GM23338 (cell line): ENCODE measurements around the gene AOPEP. TPM values are rescaled to one million over a fixed set of nuclear protein-coding genes. Genes with fewer than 3 reads are reported as not detected.

Experiments
- ATAC-seq: fragments of 200-7000 bp; cut with Tn5 transposase; 3 replicates; pipeline ENCODE4 v1.9.1; 2020
- DNase-seq: peaks from one replicate; pipeline ENCODE4 v3.0.0-alpha.2; 2015; ENCODE audit warnings: low spot score
- H2AFZ ChIP-seq: fragments of 200-600 bp; sonication (generic); 2 replicates; pipeline ENCODE4 v1.8.0; 2016; ENCODE audit warnings: antibody characterized with exemption, mild to moderate bottlenecking, moderate library complexity
- H3F3A ChIP-seq: fragments of 200-600 bp; sonication (generic); replicated peaks from 2 replicates; pipeline ENCODE4 v1.8.0; 2017; ENCODE audit warnings: antibody characterized with exemption, mixed run types, low read depth
- H3K27ac ChIP-seq: fragments of 200-600 bp; sonication (generic); 2 replicates; pipeline ENCODE4 v1.6.1; 2016; ENCODE audit warnings: low read depth
- H3K27me3 ChIP-seq: fragments of 200-600 bp; sonication (generic); 2 replicates; pipeline ENCODE4 v1.8.0; 2016; ENCODE audit warnings: mild to moderate bottlenecking, mixed run types, moderate library complexity; ENCODE audit not compliant: insufficient read depth
- H3K36me3 ChIP-seq: fragments of 200-600 bp; sonication (generic); 2 replicates; pipeline ENCODE4 v1.8.0; 2016; ENCODE audit warnings: mild to moderate bottlenecking; ENCODE audit not compliant: insufficient read depth
- H3K4me1 ChIP-seq: fragments of 200-600 bp; sonication (generic); 2 replicates; pipeline ENCODE4 v1.8.0; 2016; ENCODE audit warnings: mild to moderate bottlenecking, moderate library complexity; ENCODE audit not compliant: insufficient read depth
- H3K4me2 ChIP-seq: fragments of 200-600 bp; sonication (generic); 2 replicates; pipeline ENCODE4 v1.7.1; 2017; ENCODE audit warnings: mixed run types
- H3K4me3 ChIP-seq: fragments of 200-600 bp; sonication (generic); 2 replicates; pipeline ENCODE4 v1.6.1; 2016; ENCODE audit warnings: mixed run types
- H3K79me2 ChIP-seq: fragments of 200-600 bp; sonication (generic); replicated peaks from 2 replicates; pipeline ENCODE4 v1.8.0; 2017; ENCODE audit warnings: mild to moderate bottlenecking; ENCODE audit not compliant: insufficient read depth
- H3K9me2 ChIP-seq: fragments of 200-600 bp; sonication (generic); 2 replicates; pipeline ENCODE4 v1.8.0; 2017; ENCODE audit not compliant: insufficient read depth
- H4K20me1 ChIP-seq: fragments of 200-600 bp; sonication (generic); replicated peaks from 2 replicates; pipeline ENCODE4 v1.8.0; 2017; ENCODE audit warnings: mild to moderate bottlenecking; ENCODE audit not compliant: insufficient read depth
- H3K27ac Mint-ChIP-seq: 2 replicates; pipeline ENCODE4 v1.8.0; 2020; ENCODE audit warnings: inconsistent platforms, mild to moderate bottlenecking, moderate library complexity, mixed read lengths
- H3K27me3 Mint-ChIP-seq: 3 replicates; pipeline ENCODE4 v1.8.0; 2022; ENCODE audit warnings: low read depth, mild to moderate bottlenecking, moderate library complexity, mixed read lengths, inconsistent platforms; ENCODE audit not compliant: insufficient read depth, poor library complexity
- H3K36me3 Mint-ChIP-seq: 3 replicates; pipeline ENCODE4 v1.8.0; 2021; ENCODE audit warnings: low read depth, mild to moderate bottlenecking, inconsistent platforms, moderate library complexity, mixed read lengths
- H3K4me1 Mint-ChIP-seq: 3 replicates; pipeline ENCODE4 v1.8.0; 2020; ENCODE audit warnings: mild to moderate bottlenecking, inconsistent platforms, mixed read lengths
- H3K4me3 Mint-ChIP-seq: 3 replicates; pipeline ENCODE4 v1.8.0; 2021; ENCODE audit warnings: moderate library complexity, mild to moderate bottlenecking, inconsistent platforms, mixed read lengths
- H3K9me3 Mint-ChIP-seq: 3 replicates; pipeline ENCODE4 v1.8.0; 2020; ENCODE audit warnings: moderate library complexity, mild to moderate bottlenecking, inconsistent platforms, mixed read lengths
- CREB1 ChIP-seq: fragments of 250-450 bp; sonication (Bioruptor Pico); IDR thresholded peaks from 2 replicates; pipeline ENCODE4 v1.5.0; 2020; ENCODE audit warnings: low read depth, mild to moderate bottlenecking, moderate library complexity
- EZH2 ChIP-seq: fragments of 200-600 bp; sonication (generic); IDR thresholded peaks from one replicate; pipeline ENCODE4 v1.8.0; 2017; ENCODE audit warnings: antibody characterized with exemption, mild to moderate bottlenecking, low read depth; ENCODE audit not compliant: unreplicated experiment
- JUNB ChIP-seq: IDR thresholded peaks from one replicate; pipeline ENCODE4 v1.6.1; 2016; ENCODE audit warnings: antibody characterized with exemption; ENCODE audit not compliant: unreplicated experiment
- NANOG ChIP-seq: IDR thresholded peaks from 2 replicates; pipeline ENCODE4 v1.6.1; 2016; ENCODE audit warnings: antibody characterized with exemption, borderline replicate concordance
- POLR2AphosphoS5 ChIP-seq: IDR thresholded peaks from 2 replicates; pipeline ENCODE4 v1.6.1; 2016; ENCODE audit warnings: antibody characterized with exemption, low read depth
- STAT1 ChIP-seq: IDR thresholded peaks from one replicate; pipeline ENCODE4 v1.6.1; 2016; ENCODE audit warnings: antibody characterized with exemption; ENCODE audit not compliant: unreplicated experiment
- ZNF114 ChIP-seq: fragments of 250-450 bp; sonication (Bioruptor Pico); IDR thresholded peaks from 2 replicates; pipeline ENCODE4 v1.5.0; 2020; ENCODE audit warnings: mild to moderate bottlenecking, moderate library complexity
- ZNF331 ChIP-seq: fragments of 250-450 bp; sonication (Bioruptor Pico); IDR thresholded peaks from 2 replicates; pipeline ENCODE4 v1.5.0; 2020; ENCODE audit warnings: low read depth, mild to moderate bottlenecking, moderate library complexity
- polyA plus RNA-seq: library from polyadenylated mRNA; unstranded; fragments of >200 nt; fragmentation: Nextera tagmentation; extraction: Ambion mirVana; gene quantifications from 2 replicates; pipeline ENCODE4 v1.2.1, GENCODE V29; 2016
- total RNA-seq: library from RNA; depleted of rRNA; stranded (reverse); fragments of >200 nt; shearing (Covaris generic); gene quantifications from 2 replicates; pipeline ENCODE4 v1.2.3, GENCODE V29; 2014
- TF ChIP-seq, protein P1 (sequence below): IDR thresholded peaks from one replicate; pipeline ENCODE4 v1.6.1; 2018; ENCODE audit warnings: antibody characterized with exemption; ENCODE audit not compliant: unreplicated experiment
- TF ChIP-seq, protein P2 (sequence below), 2 experiments: fragments of 200-600 bp in 1 of 2; sonication (generic) in 1 of 2; conservative IDR thresholded peaks; 2 replicates each; pipeline versions ENCODE4 v1.5.1 to v1.6.1; 2016 to 2017; ENCODE audit warnings: antibody characterized with exemption in 2 of 2, low read depth in 2 of 2, mild to moderate bottlenecking in 2 of 2, moderate library complexity in 1 of 2
- TF ChIP-seq, protein P3 (sequence below): IDR thresholded peaks from 2 replicates; pipeline ENCODE4 v1.6.1; 2016; ENCODE audit warnings: antibody characterized with exemption

Gene AOPEP
- total and polyA plus RNA-seq, 2 experiments from 2014 or later, result 7.0 to 16.5 TPM

DNA sequence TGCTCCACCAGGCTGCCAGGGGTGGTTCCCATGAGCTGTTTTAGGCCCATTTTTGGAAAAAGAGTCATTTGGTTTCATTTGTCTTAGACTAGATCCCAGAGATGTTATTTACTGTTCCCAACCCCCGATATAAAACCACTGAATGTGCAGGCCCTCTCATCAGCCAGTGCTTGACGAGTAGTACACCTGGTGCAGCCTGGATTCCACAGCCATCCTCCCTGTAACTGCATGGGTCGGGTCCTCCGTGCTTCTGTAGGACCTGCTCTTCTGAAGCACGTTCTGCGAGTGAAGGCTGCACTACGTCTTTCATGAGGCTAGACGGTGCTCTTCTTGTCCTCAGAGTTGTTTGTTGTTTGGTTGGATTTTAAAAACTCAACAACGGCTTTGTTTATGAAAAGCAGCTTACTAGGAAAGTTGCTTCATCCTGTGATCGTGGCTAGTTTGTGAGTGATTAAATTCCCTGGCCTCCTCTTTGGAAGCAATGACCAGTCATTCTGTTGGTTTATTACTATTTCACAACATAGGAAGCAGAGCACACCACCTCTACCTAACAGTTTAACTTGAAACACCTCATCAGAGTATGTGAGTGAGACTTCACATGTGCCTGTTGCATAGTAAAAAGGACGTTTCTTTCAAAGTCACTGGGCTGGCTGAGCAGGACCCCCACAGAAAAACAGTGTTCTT, 135.2 kb downstream of the AOPEP start:
- no peaks in the 10 kb centered on the region; the same call in 1 of the 2 replicates for H4K20me1 ChIP-seq
- no peak overlapping the region for H3K27ac Mint-ChIP-seq
- H3K27me3 Mint-ChIP-seq, result no peaks in the 10 kb centered on the region
- DNase-seq (no peak), ATAC-seq (no peak)
- no peak for TF ChIP-seq ZNF114 (CRISPR knock-in tag)
- TF ChIP-seq, protein P1, sequence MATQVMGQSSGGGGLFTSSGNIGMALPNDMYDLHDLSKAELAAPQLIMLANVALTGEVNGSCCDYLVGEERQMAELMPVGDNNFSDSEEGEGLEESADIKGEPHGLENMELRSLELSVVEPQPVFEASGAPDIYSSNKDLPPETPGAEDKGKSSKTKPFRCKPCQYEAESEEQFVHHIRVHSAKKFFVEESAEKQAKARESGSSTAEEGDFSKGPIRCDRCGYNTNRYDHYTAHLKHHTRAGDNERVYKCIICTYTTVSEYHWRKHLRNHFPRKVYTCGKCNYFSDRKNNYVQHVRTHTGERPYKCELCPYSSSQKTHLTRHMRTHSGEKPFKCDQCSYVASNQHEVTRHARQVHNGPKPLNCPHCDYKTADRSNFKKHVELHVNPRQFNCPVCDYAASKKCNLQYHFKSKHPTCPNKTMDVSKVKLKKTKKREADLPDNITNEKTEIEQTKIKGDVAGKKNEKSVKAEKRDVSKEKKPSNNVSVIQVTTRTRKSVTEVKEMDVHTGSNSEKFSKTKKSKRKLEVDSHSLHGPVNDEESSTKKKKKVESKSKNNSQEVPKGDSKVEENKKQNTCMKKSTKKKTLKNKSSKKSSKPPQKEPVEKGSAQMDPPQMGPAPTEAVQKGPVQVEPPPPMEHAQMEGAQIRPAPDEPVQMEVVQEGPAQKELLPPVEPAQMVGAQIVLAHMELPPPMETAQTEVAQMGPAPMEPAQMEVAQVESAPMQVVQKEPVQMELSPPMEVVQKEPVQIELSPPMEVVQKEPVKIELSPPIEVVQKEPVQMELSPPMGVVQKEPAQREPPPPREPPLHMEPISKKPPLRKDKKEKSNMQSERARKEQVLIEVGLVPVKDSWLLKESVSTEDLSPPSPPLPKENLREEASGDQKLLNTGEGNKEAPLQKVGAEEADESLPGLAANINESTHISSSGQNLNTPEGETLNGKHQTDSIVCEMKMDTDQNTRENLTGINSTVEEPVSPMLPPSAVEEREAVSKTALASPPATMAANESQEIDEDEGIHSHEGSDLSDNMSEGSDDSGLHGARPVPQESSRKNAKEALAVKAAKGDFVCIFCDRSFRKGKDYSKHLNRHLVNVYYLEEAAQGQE, result no peak
- TF ChIP-seq CREB1 (CRISPR knock-in tag), result no peak
- no peak for TF ChIP-seq JUNB
- no peak for TF ChIP-seq NANOG
- TF ChIP-seq STAT1, result no peak
- no peak for TF ChIP-seq EZH2
- TF ChIP-seq POLR2AphosphoS5, result no peak
- TF ChIP-seq ZNF331, result no peak
- H3K4me2 ChIP-seq, result no peak overlapping the region
- H3K4me3 Mint-ChIP-seq, result no peak overlapping the region
- peaks cover 9% of the 10 kb centered on the region; the same call in 1 of the 2 replicates for H3K4me1 ChIP-seq
- H2AFZ ChIP-seq, result no peak overlapping the region
- no peaks in the 10 kb centered on the region for H3F3A ChIP-seq
- 0 out of 2 replicates have a peak, but pooled peaks cover 7% of the 10 kb centered on the region for H3K9me2 ChIP-seq
- H3K36me3 Mint-ChIP-seq, result peaks cover 4% of the 10 kb centered on the region; the same call in 1 of the 3 replicates
- H3K4me3 ChIP-seq, result no peak overlapping the region
- no peak overlapping the region for H3K27ac ChIP-seq
- no peaks in the 10 kb centered on the region for H3K9me3 Mint-ChIP-seq
- no peaks in the 10 kb centered on the region for H3K36me3 ChIP-seq
- H3K79me2 ChIP-seq, result no peaks in the 10 kb centered on the region
- peaks cover 14% of the 10 kb centered on the region for H3K4me1 Mint-ChIP-seq
- no peaks in the 10 kb centered on the region for H3K27me3 ChIP-seq

DNA sequence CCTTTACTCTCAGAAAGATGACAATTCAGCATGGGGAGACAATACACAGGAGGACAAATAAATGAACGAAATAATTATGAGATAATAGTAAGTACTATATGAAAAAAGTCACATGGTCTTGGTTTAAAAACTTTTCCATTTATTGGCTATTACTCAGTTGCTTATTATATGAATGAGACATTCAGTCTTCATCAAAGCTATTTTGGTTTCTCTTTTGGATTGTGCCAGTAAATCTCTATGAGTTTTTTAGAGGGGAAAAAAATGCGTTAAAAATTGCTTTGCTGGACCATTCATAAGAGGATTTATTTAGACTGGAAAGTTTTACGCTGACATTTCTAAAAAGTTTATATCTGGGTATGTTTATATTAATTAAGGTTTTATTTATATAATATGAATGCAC, 137.7 kb downstream of the AOPEP start:
- H3K4me2 ChIP-seq, result no peak overlapping the region

More for the DNA sequence above, 137.7 kb downstream of the AOPEP start:
- no peak overlapping the region for H3K4me3 ChIP-seq
- H3K27me3 ChIP-seq, result no peaks in the 10 kb centered on the region
- peaks cover 9% of the 10 kb centered on the region; the same call in 1 of the 2 replicates for H3K4me1 ChIP-seq
- H3K9me2 ChIP-seq, result 0 out of 2 replicates have a peak, but pooled peaks cover 4% of the 10 kb centered on the region
- ATAC-seq (no peak), DNase-seq (no peak)
- no peak overlapping the region for H3K27ac ChIP-seq
- peaks cover 21% of the 10 kb centered on the region for H3K4me1 Mint-ChIP-seq
- no peaks in the 10 kb centered on the region for H3K36me3 ChIP-seq
- H3K79me2 ChIP-seq, result no peaks in the 10 kb centered on the region
- no peak overlapping the region for H3K27ac Mint-ChIP-seq
- H3K36me3 Mint-ChIP-seq, result no peaks in the 10 kb centered on the region
- no peak overlapping the region for H2AFZ ChIP-seq
- H3K9me3 Mint-ChIP-seq, result no peaks in the 10 kb centered on the region
- TF ChIP-seq, protein P2, sequence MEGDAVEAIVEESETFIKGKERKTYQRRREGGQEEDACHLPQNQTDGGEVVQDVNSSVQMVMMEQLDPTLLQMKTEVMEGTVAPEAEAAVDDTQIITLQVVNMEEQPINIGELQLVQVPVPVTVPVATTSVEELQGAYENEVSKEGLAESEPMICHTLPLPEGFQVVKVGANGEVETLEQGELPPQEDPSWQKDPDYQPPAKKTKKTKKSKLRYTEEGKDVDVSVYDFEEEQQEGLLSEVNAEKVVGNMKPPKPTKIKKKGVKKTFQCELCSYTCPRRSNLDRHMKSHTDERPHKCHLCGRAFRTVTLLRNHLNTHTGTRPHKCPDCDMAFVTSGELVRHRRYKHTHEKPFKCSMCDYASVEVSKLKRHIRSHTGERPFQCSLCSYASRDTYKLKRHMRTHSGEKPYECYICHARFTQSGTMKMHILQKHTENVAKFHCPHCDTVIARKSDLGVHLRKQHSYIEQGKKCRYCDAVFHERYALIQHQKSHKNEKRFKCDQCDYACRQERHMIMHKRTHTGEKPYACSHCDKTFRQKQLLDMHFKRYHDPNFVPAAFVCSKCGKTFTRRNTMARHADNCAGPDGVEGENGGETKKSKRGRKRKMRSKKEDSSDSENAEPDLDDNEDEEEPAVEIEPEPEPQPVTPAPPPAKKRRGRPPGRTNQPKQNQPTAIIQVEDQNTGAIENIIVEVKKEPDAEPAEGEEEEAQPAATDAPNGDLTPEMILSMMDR (conservative IDR thresholded peaks at IDR 0.05; ENCODE audit: low read depth in 2 of 2), result no peak
- TF ChIP-seq, protein P3, sequence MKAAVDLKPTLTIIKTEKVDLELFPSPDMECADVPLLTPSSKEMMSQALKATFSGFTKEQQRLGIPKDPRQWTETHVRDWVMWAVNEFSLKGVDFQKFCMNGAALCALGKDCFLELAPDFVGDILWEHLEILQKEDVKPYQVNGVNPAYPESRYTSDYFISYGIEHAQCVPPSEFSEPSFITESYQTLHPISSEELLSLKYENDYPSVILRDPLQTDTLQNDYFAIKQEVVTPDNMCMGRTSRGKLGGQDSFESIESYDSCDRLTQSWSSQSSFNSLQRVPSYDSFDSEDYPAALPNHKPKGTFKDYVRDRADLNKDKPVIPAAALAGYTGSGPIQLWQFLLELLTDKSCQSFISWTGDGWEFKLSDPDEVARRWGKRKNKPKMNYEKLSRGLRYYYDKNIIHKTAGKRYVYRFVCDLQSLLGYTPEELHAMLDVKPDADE, result no peak
- H3F3A ChIP-seq, result no peaks in the 10 kb centered on the region
- H4K20me1 ChIP-seq, result no peaks in the 10 kb centered on the region; the same call in 1 of the 2 replicates
- H3K4me3 Mint-ChIP-seq, result no peak overlapping the region
- H3K27me3 Mint-ChIP-seq, result no peaks in the 10 kb centered on the region
